ENCODE measurements around the gene BOLL.

DNA sequence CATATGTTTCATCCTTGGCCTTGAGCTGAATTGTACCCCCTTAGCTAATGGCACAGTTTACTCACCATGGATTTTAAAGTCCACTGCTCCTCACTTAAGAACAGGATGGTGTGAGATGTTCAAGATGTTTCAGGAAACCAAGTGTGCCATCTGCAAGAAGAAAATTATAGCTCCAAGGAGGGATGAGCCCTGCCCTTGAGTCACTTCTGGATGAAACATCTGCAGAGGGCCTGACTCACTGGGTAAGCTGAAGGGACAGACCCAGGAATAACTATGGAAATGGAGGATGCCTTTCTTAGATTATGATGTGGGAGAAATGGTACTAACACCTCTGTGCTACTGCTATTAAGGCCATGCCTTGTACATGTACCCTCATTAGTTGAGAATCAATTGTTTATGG is 73.5 kb downstream of the BOLL start:
- TF ChIP-seq EZH2 (IDR thresholded peaks at IDR 0.05; ENCODE audit: borderline replicate concordance, low read length) = no peak
- TF ChIP-seq, protein P1, sequence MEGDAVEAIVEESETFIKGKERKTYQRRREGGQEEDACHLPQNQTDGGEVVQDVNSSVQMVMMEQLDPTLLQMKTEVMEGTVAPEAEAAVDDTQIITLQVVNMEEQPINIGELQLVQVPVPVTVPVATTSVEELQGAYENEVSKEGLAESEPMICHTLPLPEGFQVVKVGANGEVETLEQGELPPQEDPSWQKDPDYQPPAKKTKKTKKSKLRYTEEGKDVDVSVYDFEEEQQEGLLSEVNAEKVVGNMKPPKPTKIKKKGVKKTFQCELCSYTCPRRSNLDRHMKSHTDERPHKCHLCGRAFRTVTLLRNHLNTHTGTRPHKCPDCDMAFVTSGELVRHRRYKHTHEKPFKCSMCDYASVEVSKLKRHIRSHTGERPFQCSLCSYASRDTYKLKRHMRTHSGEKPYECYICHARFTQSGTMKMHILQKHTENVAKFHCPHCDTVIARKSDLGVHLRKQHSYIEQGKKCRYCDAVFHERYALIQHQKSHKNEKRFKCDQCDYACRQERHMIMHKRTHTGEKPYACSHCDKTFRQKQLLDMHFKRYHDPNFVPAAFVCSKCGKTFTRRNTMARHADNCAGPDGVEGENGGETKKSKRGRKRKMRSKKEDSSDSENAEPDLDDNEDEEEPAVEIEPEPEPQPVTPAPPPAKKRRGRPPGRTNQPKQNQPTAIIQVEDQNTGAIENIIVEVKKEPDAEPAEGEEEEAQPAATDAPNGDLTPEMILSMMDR (conservative IDR thresholded peaks at IDR 0.05 in 1 of 2, IDR thresholded peaks at IDR 0.05 in 1 of 2; ENCODE audit: extremely low read depth in 1 of 2, insufficient read depth in 1 of 2, low read depth in 1 of 2, low read length in 2 of 2) = no peak
